CD4-positive, alpha-beta T cell treated with Interleukin-6 at 100 ng/mL for 8 hours (primary cell): Measurements from ENCODE around the gene KRT74.

Experiments
- DNase-seq: peaks from one replicate; pipeline ENCODE4 v3.0.0-alpha.2; 2020; ENCODE audit warnings: mixed read lengths, low spot score

The KRT74 gene

GRCh38 chr12:52521175-52521567 lies 52.5 kb downstream of the KRT74 start:
- no peak for DNase-seq

- DNase-seq = no peak
Measured at GRCh38 chr12:52519826-52520662, 53.6 kb downstream of the KRT74 start, which contains the start of gene KRT5. KRT5 (minus strand) TSS chr12:52520394; CDS start chr12:52520296, 98 bp downstream.

- DNase-seq = no peak
Measured at GRCh38 chr12:52519387-52519703, 54.3 kb downstream of the KRT74 start.

GRCh38 chr12:52518574-52519386 lies 54.9 kb downstream of the KRT74 start:
- no peak for DNase-seq

DNA sequence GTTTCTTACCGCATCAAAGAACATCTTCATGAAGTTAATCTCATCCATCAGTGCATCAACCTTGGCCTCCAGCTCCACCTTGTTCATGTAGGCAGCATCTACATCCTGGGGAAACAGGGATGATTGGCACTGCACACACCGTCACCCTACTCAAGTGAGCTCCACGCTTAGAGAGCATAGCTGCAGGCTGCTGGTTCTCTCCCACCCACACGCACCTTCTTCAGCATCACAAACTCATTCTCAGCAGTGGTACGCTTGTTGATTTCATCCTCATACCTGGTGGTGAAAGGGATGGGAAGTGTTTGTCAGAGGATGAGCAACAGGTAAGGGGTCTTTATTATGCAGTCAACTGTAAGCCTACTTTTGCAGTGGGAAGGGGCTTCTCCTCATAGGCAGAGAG lies 55.8 kb downstream of the KRT74 start:
- DNase-seq = no peak

DNA sequence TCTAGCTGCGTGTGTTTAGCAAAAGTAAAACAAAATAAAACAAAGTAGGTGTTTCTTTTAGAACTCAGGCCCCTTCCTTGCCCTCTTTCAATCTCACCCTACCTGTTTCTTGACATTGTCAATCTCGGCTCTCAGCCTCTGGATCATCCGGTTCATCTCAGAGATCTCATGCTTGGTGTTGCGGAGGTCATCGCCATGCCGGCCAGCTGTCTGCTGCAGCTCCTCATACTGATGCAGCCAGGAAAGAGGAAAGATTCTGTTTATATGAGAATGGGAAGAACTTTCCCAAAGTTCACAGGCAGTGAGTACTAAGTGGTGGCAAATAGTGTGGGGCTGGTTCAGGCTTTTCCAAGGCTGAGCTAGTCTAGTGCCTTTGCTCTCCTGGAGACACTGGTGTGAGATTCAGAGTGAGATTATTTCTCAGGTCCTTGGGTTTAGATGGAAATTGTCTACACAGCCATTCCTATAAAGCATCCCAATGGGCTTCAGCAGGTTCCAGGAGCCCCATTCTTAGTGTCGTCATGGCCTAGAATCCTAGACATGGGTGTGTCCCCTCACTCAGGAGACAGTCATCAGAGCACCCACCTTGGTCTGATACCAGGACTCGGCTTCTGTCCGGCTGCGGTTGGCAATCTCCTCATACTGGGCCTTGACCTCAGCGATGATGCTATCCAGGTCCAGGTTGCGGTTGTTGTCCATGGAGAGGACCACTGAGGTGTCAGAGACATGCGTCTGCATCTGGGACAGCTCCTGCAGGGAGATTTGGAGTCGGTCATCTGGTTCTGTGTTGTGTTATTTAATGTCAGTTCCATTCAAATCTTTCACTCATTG lies 56.4 kb downstream of the KRT74 start:
- DNase-seq = no peak

DNA sequence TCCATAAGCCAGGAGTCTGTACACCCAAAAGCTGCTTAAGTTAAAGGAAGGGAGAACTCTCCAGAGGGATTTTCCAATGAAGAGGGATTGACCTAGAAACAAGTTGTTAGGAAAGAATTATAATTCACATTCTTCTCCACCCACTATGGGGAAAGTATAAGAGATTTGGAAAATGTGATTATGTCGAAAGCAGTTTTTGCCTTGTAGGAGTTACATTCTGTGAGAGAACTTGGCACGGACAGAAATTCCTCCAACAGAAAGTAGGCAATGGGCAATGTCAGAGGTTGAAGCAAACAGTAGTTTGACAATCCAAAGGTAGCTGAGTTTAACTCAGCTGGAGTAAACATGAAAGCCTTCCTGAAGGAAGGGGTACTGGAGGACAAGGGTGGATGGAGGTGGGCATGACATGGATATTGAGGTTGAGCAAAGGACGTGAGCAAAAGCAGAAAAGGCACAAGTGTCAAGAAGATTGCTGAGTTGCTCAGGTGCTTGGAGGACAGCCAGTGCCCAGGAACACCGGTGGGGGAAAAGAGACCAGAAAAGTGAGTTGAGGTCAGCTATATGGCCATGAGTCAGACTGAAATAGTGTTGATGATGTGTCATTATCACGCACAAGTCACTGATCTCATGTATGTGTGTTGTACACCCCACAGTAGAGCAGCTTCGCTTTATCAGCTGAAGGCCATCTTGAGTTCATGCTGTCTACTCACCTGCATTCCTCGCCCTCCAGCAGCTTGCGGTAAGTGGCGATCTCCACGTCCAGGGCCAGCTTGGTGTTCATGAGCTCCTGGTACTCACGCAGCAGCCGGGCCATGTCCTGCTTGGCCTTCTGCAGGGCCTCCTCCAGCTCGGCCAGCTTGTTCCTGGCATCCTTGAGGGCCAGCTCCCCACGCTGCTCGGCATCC lies 57.5 kb downstream of the KRT74 start:
- DNase-seq = no peak
